Suprapubic skin (tissue), 4 donors: ENCODE data around the gene NR6A1. TPM values are rescaled to one million over a fixed set of nuclear protein-coding genes. Genes with fewer than 3 reads are reported as not detected.

Source experiments
- DNase-seq, 2 donors: peaks; one replicate each; pipeline ENCODE4 v3.0.0-alpha.2; 2019; ENCODE audit warnings: low spot score in 2 of 2
- H3K27ac ChIP-seq: fragments of 200-600 bp; sonication (generic); one replicate; pipeline ENCODE4 v1.5.1; 2019
- H3K27me3 ChIP-seq: fragments of 200-600 bp; sonication (generic); one replicate; pipeline ENCODE4 v1.5.1; 2019
- H3K36me3 ChIP-seq: fragments of 200-600 bp; sonication (generic); one replicate; pipeline ENCODE4 v1.5.1; 2019
- H3K4me1 ChIP-seq: fragments of 200-600 bp; sonication (generic); one replicate; pipeline ENCODE4 v1.5.1; 2019
- H3K4me3 ChIP-seq: fragments of 200-600 bp; sonication (generic); one replicate; pipeline ENCODE4 v1.5.1; 2019; ENCODE audit warnings: mild to moderate bottlenecking
- H3K9me3 ChIP-seq: fragments of 200-600 bp; sonication (generic); one replicate; pipeline ENCODE4 v1.5.1; 2019
- CTCF ChIP-seq, 2 donors: fragments of 200-600 bp in 1 of 2; fragments of 450-650 bp in 1 of 2; sonication (generic) in 1 of 2; IDR thresholded peaks; one replicate each; pipeline ENCODE4 v1.5.1; 2016 to 2019; ENCODE audit warnings: antibody characterized with exemption in 2 of 2, mild to moderate bottlenecking in 1 of 2, moderate library complexity in 1 of 2
- EP300 ChIP-seq: sonication (generic); formaldehyde crosslinking; IDR thresholded peaks from one replicate; pipeline ENCODE4 v1.6.1; 2017; ENCODE audit warnings: antibody characterized with exemption
- POLR2A ChIP-seq, 2 donors: fragments of 450-650 bp; IDR thresholded peaks; one replicate each; pipeline ENCODE4 v1.6.1; 2017; ENCODE audit warnings: antibody characterized with exemption in 2 of 2, mild to moderate bottlenecking in 2 of 2, moderate library complexity in 2 of 2
- POLR2AphosphoS5 ChIP-seq, 3 donors: sonication (generic); formaldehyde crosslinking; IDR thresholded peaks; one replicate each; pipeline ENCODE4 v1.6.1; 2017; ENCODE audit warnings: antibody characterized with exemption in 3 of 3
- WGBS: methylation state at CpG from one replicate; pipeline ENCODE4 v1.1.5; 2018; 5-methylcytosine and 5-hydroxymethylcytosine counted together
- total RNA-seq, 4 donors: library from RNA; depleted of rRNA; stranded (reverse); fragments of >200 nt; gene quantifications; one replicate each; pipeline ENCODE4 v1.1.0, GENCODE V29; 2016

NR6A1 gene
- total RNA-seq, 4 donors from 2014 or later: 6.5 to 10.1 (median 6.8) TPM

GRCh38 chr9:124473310-124473709 is 297.8 kb downstream of the NR6A1 start:
- H3K27ac ChIP-seq: no peak overlapping the region
- H3K4me3 ChIP-seq: no peak overlapping the region
- DNase-seq: no peak
- peaks cover 47% of the 10 kb centered on the region for H3K27me3 ChIP-seq
- H3K4me1 ChIP-seq: peaks cover 10% of the 10 kb centered on the region
- TF ChIP-seq CTCF (IDR thresholded peaks at IDR 0.05) (no peak), EP300 (no peak), POLR2AphosphoS5 (IDR thresholded peaks at IDR 0.05) (no peak), POLR2A (IDR thresholded peaks at IDR 0.05) (no peak)
- H3K9me3 ChIP-seq: no peaks in the 10 kb centered on the region
- 56% methylated on average over 10 of the region's 10 CpGs for WGBS
- H3K36me3 ChIP-seq: no peaks in the 10 kb centered on the region

- DNase-seq: no peak
- Histone ChIP-seq H3K4me3 (no peak overlapping the region), H3K9me3 (no peaks in the 10 kb centered on the region), H3K4me1 (peaks cover 7% of the 10 kb centered on the region), H3K27ac (no peak overlapping the region), H3K36me3 (no peaks in the 10 kb centered on the region), H3K27me3 (peaks cover 42% of the 10 kb centered on the region)
- TF ChIP-seq CTCF (IDR thresholded peaks at IDR 0.05) (no peak), EP300 (no peak), POLR2AphosphoS5 (IDR thresholded peaks at IDR 0.05) (no peak), POLR2A (IDR thresholded peaks at IDR 0.05) (no peak)
- WGBS: 78% methylated on average over 7 of the region's 7 CpGs
These were observed 298.3 kb downstream of the NR6A1 start for GRCh38 chr9:124472770-124473169.

- Histone ChIP-seq H3K27me3 (peaks cover 32% of the 10 kb centered on the region), H3K27ac (no peak overlapping the region), H3K4me1 (no peaks in the 10 kb centered on the region), H3K4me3 (no peak overlapping the region), H3K9me3 (no peaks in the 10 kb centered on the region), H3K36me3 (no peaks in the 10 kb centered on the region)
- WGBS: 74% methylated on average over 8 of the region's 9 CpGs
- DNase-seq: no peak
- TF ChIP-seq POLR2A (IDR thresholded peaks at IDR 0.05) (no peak), POLR2AphosphoS5 (IDR thresholded peaks at IDR 0.05) (no peak), EP300 (no peak), CTCF (IDR thresholded peaks at IDR 0.05) (no peak)
These were observed 299.4 kb downstream of the NR6A1 start for GRCh38 chr9:124471761-124472160.

GRCh38 chr9:124470726-124471125 is 300.4 kb downstream of the NR6A1 start:
- peaks cover 21% of the 10 kb centered on the region for H3K27me3 ChIP-seq
- no peak for DNase-seq
- no peak overlapping the region for H3K4me3 ChIP-seq
- H3K4me1 ChIP-seq: no peaks in the 10 kb centered on the region
- H3K9me3 ChIP-seq: no peaks in the 10 kb centered on the region
- TF ChIP-seq POLR2AphosphoS5 (IDR thresholded peaks at IDR 0.05) (no peak), POLR2A (IDR thresholded peaks at IDR 0.05) (no peak), EP300 (no peak), CTCF (IDR thresholded peaks at IDR 0.05) (no peak)
- H3K36me3 ChIP-seq: no peaks in the 10 kb centered on the region
- 87% methylated on average over 3 of the region's 7 CpGs for WGBS
- H3K27ac ChIP-seq: no peak overlapping the region

GRCh38 chr9:124470306-124470705 is 300.8 kb downstream of the NR6A1 start:
- H3K27me3 ChIP-seq: peaks cover 17% of the 10 kb centered on the region
- no peak overlapping the region for H3K4me3 ChIP-seq
- DNase-seq: no peak
- H3K4me1 ChIP-seq: no peaks in the 10 kb centered on the region
- no peaks in the 10 kb centered on the region for H3K9me3 ChIP-seq
- 80% methylated on average over 6 of the region's 13 CpGs for WGBS
- TF ChIP-seq EP300: no peak
- TF ChIP-seq POLR2AphosphoS5 (IDR thresholded peaks at IDR 0.05): no peak
- TF ChIP-seq CTCF (IDR thresholded peaks at IDR 0.05): no peak
- TF ChIP-seq POLR2A (IDR thresholded peaks at IDR 0.05): no peak
- no peaks in the 10 kb centered on the region for H3K36me3 ChIP-seq
- H3K27ac ChIP-seq: no peak overlapping the region
